EH (cell line): ENCODE data around the gene PTPN9.

Source experiments
- DNase-seq: peaks from one replicate; pipeline ENCODE4 v3.0.0-alpha.2; 2015; ENCODE audit warnings: low read depth

The PTPN9 gene

DNA sequence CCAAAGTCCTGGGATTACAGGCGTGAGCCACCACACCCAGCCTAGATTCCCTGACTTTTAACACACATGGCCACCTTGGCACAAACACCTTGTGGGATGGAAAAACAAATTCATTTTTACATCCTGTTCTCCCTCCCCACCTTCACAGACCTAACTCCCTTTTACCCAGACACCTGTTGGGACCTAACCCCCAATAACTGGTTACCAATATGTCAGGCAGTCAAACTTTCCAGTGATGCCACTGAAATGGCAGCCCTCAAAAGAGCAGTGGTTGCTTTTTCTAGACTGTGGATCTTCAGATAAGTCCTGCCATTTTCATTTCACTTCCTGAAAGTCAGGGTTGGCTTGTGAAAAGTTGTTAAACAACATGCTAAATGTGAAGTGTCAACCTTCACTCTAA lies 162.5 kb downstream of the PTPN9 start:
- DNase-seq, result no peak
